Measurements from ENCODE around the gene ZNF780A.

GRCh38 chr19:40053491-40053890 lies 37.3 kb downstream of the ZNF780A start:
- TF ChIP-seq, protein P1, sequence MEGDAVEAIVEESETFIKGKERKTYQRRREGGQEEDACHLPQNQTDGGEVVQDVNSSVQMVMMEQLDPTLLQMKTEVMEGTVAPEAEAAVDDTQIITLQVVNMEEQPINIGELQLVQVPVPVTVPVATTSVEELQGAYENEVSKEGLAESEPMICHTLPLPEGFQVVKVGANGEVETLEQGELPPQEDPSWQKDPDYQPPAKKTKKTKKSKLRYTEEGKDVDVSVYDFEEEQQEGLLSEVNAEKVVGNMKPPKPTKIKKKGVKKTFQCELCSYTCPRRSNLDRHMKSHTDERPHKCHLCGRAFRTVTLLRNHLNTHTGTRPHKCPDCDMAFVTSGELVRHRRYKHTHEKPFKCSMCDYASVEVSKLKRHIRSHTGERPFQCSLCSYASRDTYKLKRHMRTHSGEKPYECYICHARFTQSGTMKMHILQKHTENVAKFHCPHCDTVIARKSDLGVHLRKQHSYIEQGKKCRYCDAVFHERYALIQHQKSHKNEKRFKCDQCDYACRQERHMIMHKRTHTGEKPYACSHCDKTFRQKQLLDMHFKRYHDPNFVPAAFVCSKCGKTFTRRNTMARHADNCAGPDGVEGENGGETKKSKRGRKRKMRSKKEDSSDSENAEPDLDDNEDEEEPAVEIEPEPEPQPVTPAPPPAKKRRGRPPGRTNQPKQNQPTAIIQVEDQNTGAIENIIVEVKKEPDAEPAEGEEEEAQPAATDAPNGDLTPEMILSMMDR (IDR thresholded peaks at IDR 0.05), result no peak
- TF ChIP-seq POLR2A (IDR thresholded peaks at IDR 0.05), result no peak
